ENCODE measurements around the gene BNC2. TPM values are rescaled to one million over a fixed set of nuclear protein-coding genes. Genes with fewer than 3 reads are reported as not detected.

The BNC2 gene
- total RNA-seq, 1 experiment from 2014 or later = 5.7 TPM

- ATAC-seq (no peak), DNase-seq (ENCODE audit: low read depth, low spot score) (no peak)
- in situ Hi-C loops (cut with HindIII; ENCODE audit: low pct_unique_long_range_greater_than_20kb, low sequenced_read_pairs) (no loop called here), intact Hi-C loops (cut with micrococcal nuclease; ENCODE audit: unreplicated experiment) (no loop called here)
- H3K4me3 ChIP-seq (ENCODE audit: low read depth in 2 of 2, low read length in 2 of 2) = no peak overlapping the region
- H3K27ac ChIP-seq (ENCODE audit: low read length) = no peak overlapping the region
- no TSS peak for BruUV-seq (replicated peaks)
- TF ChIP-seq CTCF (IDR thresholded peaks at IDR 0.05) = no peak
- TF ChIP-seq REST (IDR thresholded peaks at IDR 0.05; ENCODE audit: insufficient read depth in 1 of 2, low read depth in 2 of 2, low read length in 1 of 2) = no peak
- no peak for TF ChIP-seq POLR2AphosphoS5 (IDR thresholded peaks at IDR 0.05; ENCODE audit: low read depth, low read length)
- no peak for TF ChIP-seq SIN3A (IDR thresholded peaks at IDR 0.05; ENCODE audit: borderline replicate concordance, insufficient read depth, low read depth, low read length)
- no peak for TF ChIP-seq TCF7L2 (IDR thresholded peaks at IDR 0.05; ENCODE audit: low read depth, low read length)
- H3K9me3 ChIP-seq (ENCODE audit: control insufficient read depth, insufficient read depth, low read depth, low read length) = no peaks in the 10 kb centered on the region
- POLR2A ChIA-PET = no interaction called here
- CTCF ChIA-PET = no interaction called here
- no peaks in the 10 kb centered on the region for H3K4me1 ChIP-seq (ENCODE audit: control insufficient read depth, insufficient read depth, low read length)
- no peaks in the 10 kb centered on the region for H3K27me3 ChIP-seq (ENCODE audit: control insufficient read depth, insufficient read depth, low read length)
- no peaks in the 10 kb centered on the region for H3K36me3 ChIP-seq (ENCODE audit: control insufficient read depth, insufficient read depth, low read length)
Measured at GRCh38 chr9:16732546-16732945, 137.9 kb downstream of the BNC2 start.

- no peak for TF ChIP-seq SIN3A (IDR thresholded peaks at IDR 0.05; ENCODE audit: borderline replicate concordance, insufficient read depth, low read depth, low read length)
- no peak for TF ChIP-seq CTCF (IDR thresholded peaks at IDR 0.05)
- no peak for TF ChIP-seq REST (IDR thresholded peaks at IDR 0.05; ENCODE audit: insufficient read depth in 1 of 2, low read depth in 2 of 2, low read length in 1 of 2)
- TF ChIP-seq POLR2AphosphoS5 (IDR thresholded peaks at IDR 0.05; ENCODE audit: low read depth, low read length) = no peak
- no peak for TF ChIP-seq TCF7L2 (IDR thresholded peaks at IDR 0.05; ENCODE audit: low read depth, low read length)
- ATAC-seq (no peak), DNase-seq (ENCODE audit: low read depth, low spot score) (no peak)
- Histone ChIP-seq H3K9me3 (ENCODE audit: control insufficient read depth, insufficient read depth, low read depth, low read length) (no peaks in the 10 kb centered on the region), H3K4me3 (ENCODE audit: low read depth in 2 of 2, low read length in 2 of 2) (no peak overlapping the region), H3K27ac (ENCODE audit: low read length) (no peak overlapping the region), H3K36me3 (ENCODE audit: control insufficient read depth, insufficient read depth, low read length) (no peaks in the 10 kb centered on the region), H3K27me3 (ENCODE audit: control insufficient read depth, insufficient read depth, low read length) (no peaks in the 10 kb centered on the region), H3K4me1 (ENCODE audit: control insufficient read depth, insufficient read depth, low read length) (no peaks in the 10 kb centered on the region)
- intact Hi-C loops (cut with micrococcal nuclease; ENCODE audit: unreplicated experiment) = no loop called here
- CTCF ChIA-PET = no interaction called here
- no TSS peak for BruUV-seq (replicated peaks)
- in situ Hi-C loops (cut with HindIII; ENCODE audit: low pct_unique_long_range_greater_than_20kb, low sequenced_read_pairs) = no loop called here
- POLR2A ChIA-PET = no interaction called here
Measured at GRCh38 chr9:16730162-16730561, 140.3 kb downstream of the BNC2 start.

Measured in Panc1 (cell line).